HEK293 (cell line): ENCODE data around the gene WASF3.

Source experiments
- SP2 ChIP-seq: fragments of 450-650 bp; formaldehyde crosslinking; IDR thresholded peaks from 2 replicates; pipeline ENCODE4 v1.5.1; 2016; ENCODE audit warnings: missing biosample characterization, missing genetic modification characterization
- ZNF2 ChIP-seq: fragments of 450-650 bp; formaldehyde crosslinking; IDR thresholded peaks from 2 replicates; pipeline ENCODE4 v1.5.1; 2016; ENCODE audit warnings: missing biosample characterization, missing genetic modification characterization
- ZNF274 ChIP-seq, 2 experiments: fragments of 200-500 bp in 1 of 2; fragments of 450-650 bp in 1 of 2; sonication (Bioruptor generic) in 1 of 2; formaldehyde crosslinking in 1 of 2; IDR thresholded peaks; 2 replicates each; pipeline versions ENCODE4 v1.5.1 to v1.6.1; 2014 to 2016; ENCODE audit warnings: borderline replicate concordance in 1 of 2, inconsistent platforms in 1 of 2, low read length in 1 of 2, missing biosample characterization in 1 of 2, missing genetic modification characterization in 1 of 2
- ZNF311 ChIP-seq: fragments of 450-650 bp; formaldehyde crosslinking; IDR thresholded peaks from 2 replicates; pipeline ENCODE4 v1.5.1; 2017; ENCODE audit warnings: missing biosample characterization, missing genetic modification characterization, borderline replicate concordance
- ZNF560 ChIP-seq: fragments of 450-650 bp; formaldehyde crosslinking; IDR thresholded peaks from 2 replicates; pipeline ENCODE4 v1.5.1; 2017; ENCODE audit warnings: missing biosample characterization, missing genetic modification characterization, borderline replicate concordance
- ZNF561 ChIP-seq: fragments of 450-650 bp; IDR thresholded peaks from 2 replicates; pipeline ENCODE4 v1.5.1; 2018; ENCODE audit warnings: missing biosample characterization, missing genetic modification characterization, borderline replicate concordance
- TF ChIP-seq, protein P1 (sequence below): fragments of 450-650 bp; formaldehyde crosslinking; IDR thresholded peaks from 2 replicates; pipeline ENCODE4 v1.5.1; 2016; ENCODE audit warnings: missing biosample characterization, missing genetic modification characterization
- TF ChIP-seq, protein P2 (sequence below): sonication (generic); formaldehyde crosslinking; IDR thresholded peaks from 2 replicates; pipeline ENCODE4 v1.8.1; 2022; ENCODE audit warnings: mild to moderate bottlenecking, moderate library complexity, missing genetic modification reagents

- TF ChIP-seq ZNF560 (tag by site-specific recombination), result no peak
- TF ChIP-seq, protein P1, sequence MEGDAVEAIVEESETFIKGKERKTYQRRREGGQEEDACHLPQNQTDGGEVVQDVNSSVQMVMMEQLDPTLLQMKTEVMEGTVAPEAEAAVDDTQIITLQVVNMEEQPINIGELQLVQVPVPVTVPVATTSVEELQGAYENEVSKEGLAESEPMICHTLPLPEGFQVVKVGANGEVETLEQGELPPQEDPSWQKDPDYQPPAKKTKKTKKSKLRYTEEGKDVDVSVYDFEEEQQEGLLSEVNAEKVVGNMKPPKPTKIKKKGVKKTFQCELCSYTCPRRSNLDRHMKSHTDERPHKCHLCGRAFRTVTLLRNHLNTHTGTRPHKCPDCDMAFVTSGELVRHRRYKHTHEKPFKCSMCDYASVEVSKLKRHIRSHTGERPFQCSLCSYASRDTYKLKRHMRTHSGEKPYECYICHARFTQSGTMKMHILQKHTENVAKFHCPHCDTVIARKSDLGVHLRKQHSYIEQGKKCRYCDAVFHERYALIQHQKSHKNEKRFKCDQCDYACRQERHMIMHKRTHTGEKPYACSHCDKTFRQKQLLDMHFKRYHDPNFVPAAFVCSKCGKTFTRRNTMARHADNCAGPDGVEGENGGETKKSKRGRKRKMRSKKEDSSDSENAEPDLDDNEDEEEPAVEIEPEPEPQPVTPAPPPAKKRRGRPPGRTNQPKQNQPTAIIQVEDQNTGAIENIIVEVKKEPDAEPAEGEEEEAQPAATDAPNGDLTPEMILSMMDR, result no peak
- TF ChIP-seq, protein P2, sequence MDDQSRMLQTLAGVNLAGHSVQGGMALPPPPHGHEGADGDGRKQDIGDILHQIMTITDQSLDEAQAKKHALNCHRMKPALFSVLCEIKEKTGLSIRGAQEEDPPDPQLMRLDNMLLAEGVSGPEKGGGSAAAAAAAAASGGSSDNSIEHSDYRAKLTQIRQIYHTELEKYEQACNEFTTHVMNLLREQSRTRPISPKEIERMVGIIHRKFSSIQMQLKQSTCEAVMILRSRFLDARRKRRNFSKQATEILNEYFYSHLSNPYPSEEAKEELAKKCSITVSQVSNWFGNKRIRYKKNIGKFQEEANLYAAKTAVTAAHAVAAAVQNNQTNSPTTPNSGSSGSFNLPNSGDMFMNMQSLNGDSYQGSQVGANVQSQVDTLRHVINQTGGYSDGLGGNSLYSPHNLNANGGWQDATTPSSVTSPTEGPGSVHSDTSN (CRISPR knock-in tag), result no peak
- no peak for TF ChIP-seq SP2 (tag by site-specific recombination)
- TF ChIP-seq ZNF2, result no peak
- no peak for TF ChIP-seq ZNF561 (tag by site-specific recombination)
- no peak for TF ChIP-seq ZNF274 (IDR thresholded peaks at IDR 0.05; ENCODE audit: low read length)
- TF ChIP-seq ZNF274 (tag by site-specific recombination; IDR thresholded peaks at IDR 0.05; ENCODE audit: borderline replicate concordance), result no peak
- no peak for TF ChIP-seq ZNF311 (tag by site-specific recombination)
These were observed 125.1 kb downstream of the WASF3 start for GRCh38 chr13:26682606-26683005.
